IPS-15b (cell line): ENCODE measurements around the gene SH3RF3.

Source experiments
- H3K27me3 ChIP-seq: one replicate; pipeline ENCODE4 v1.6.1; 2013; ENCODE audit warnings: low read length; ENCODE audit not compliant: control insufficient read depth, insufficient read depth
- H3K36me3 ChIP-seq: one replicate; pipeline ENCODE4 v1.6.1; 2013; ENCODE audit warnings: low read length; ENCODE audit not compliant: control insufficient read depth, insufficient read depth
- H3K4me1 ChIP-seq: one replicate; pipeline ENCODE4 v1.6.1; 2013; ENCODE audit warnings: mild to moderate bottlenecking, low read length; ENCODE audit not compliant: control insufficient read depth, insufficient read depth
- H3K4me3 ChIP-seq: one replicate; pipeline ENCODE4 v1.5.1; 2013; ENCODE audit warnings: low read depth, low read length
- H3K9ac ChIP-seq: one replicate; pipeline ENCODE4 v1.6.1; 2013; ENCODE audit warnings: low read depth, mild to moderate bottlenecking, low read length
- H3K9me3 ChIP-seq: one replicate; pipeline ENCODE4 v1.6.1; 2013; ENCODE audit warnings: mild to moderate bottlenecking, low read length; ENCODE audit not compliant: control insufficient read depth, insufficient read depth

The SH3RF3 gene

GRCh38 chr2:109475531-109476210 lies 346.7 kb downstream of the SH3RF3 start:
- Histone ChIP-seq H3K36me3 (no peaks in the 10 kb centered on the region), H3K27me3 (no peaks in the 10 kb centered on the region), H3K4me1 (no peaks in the 10 kb centered on the region), H3K9me3 (no peaks in the 10 kb centered on the region), H3K4me3 (no peak overlapping the region), H3K9ac (no peak overlapping the region)

GRCh38 chr2:109476641-109477441 lies 347.8 kb downstream of the SH3RF3 start:
- H3K27me3 ChIP-seq: no peaks in the 10 kb centered on the region
- H3K4me3 ChIP-seq: no peak overlapping the region
- no peaks in the 10 kb centered on the region for H3K36me3 ChIP-seq
- no peaks in the 10 kb centered on the region for H3K4me1 ChIP-seq
- H3K9ac ChIP-seq: no peak overlapping the region
- H3K9me3 ChIP-seq: no peaks in the 10 kb centered on the region

GRCh38 chr2:109478906-109479493 lies 350.0 kb downstream of the SH3RF3 start:
- no peaks in the 10 kb centered on the region for H3K4me1 ChIP-seq
- no peak overlapping the region for H3K4me3 ChIP-seq
- H3K9me3 ChIP-seq: no peaks in the 10 kb centered on the region
- H3K9ac ChIP-seq: no peak overlapping the region
- H3K27me3 ChIP-seq: no peaks in the 10 kb centered on the region
- no peaks in the 10 kb centered on the region for H3K36me3 ChIP-seq

DNA sequence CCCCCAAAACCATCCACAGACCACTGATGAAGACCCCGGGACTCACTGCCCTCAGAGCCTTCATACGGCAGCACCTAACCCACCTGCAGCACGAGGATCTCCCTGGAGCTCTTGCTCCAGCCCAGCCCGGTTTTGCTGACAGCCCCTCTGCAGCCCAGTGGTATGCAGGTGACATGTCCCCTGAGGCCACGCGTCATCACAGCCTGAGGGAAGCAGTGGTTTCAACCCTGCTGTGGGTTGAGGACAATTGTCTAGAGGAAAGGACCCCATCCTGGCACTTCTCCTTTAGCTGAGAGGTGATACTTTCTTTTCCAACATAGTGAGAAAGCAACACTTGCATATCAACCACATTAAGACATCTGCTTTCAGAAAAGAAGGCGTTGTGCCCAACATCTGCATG lies 350.8 kb downstream of the SH3RF3 start:
- no peaks in the 10 kb centered on the region for H3K4me1 ChIP-seq
- H3K4me3 ChIP-seq: no peak overlapping the region
- no peaks in the 10 kb centered on the region for H3K9me3 ChIP-seq
- H3K27me3 ChIP-seq: no peaks in the 10 kb centered on the region
- H3K9ac ChIP-seq: no peak overlapping the region
- H3K36me3 ChIP-seq: no peaks in the 10 kb centered on the region

- Histone ChIP-seq H3K9me3 (no peaks in the 10 kb centered on the region), H3K27me3 (no peaks in the 10 kb centered on the region), H3K4me3 (no peak overlapping the region), H3K36me3 (no peaks in the 10 kb centered on the region), H3K4me1 (no peaks in the 10 kb centered on the region), H3K9ac (no peak overlapping the region)
These were observed 351.6 kb downstream of the SH3RF3 start for GRCh38 chr2:109480486-109481195.

- H3K27me3 ChIP-seq: no peaks in the 10 kb centered on the region
- H3K36me3 ChIP-seq: no peaks in the 10 kb centered on the region
- H3K4me1 ChIP-seq: no peaks in the 10 kb centered on the region
- H3K9me3 ChIP-seq: no peaks in the 10 kb centered on the region
- H3K4me3 ChIP-seq: no peak overlapping the region
- no peak overlapping the region for H3K9ac ChIP-seq
These were observed 352.2 kb downstream of the SH3RF3 start for GRCh38 chr2:109481196-109481555.

GRCh38 chr2:109481599-109481998 lies 352.6 kb downstream of the SH3RF3 start:
- no peaks in the 10 kb centered on the region for H3K36me3 ChIP-seq
- H3K27me3 ChIP-seq: no peaks in the 10 kb centered on the region
- no peaks in the 10 kb centered on the region for H3K9me3 ChIP-seq
- no peaks in the 10 kb centered on the region for H3K4me1 ChIP-seq
- H3K4me3 ChIP-seq: no peak overlapping the region
- H3K9ac ChIP-seq: no peak overlapping the region

DNA sequence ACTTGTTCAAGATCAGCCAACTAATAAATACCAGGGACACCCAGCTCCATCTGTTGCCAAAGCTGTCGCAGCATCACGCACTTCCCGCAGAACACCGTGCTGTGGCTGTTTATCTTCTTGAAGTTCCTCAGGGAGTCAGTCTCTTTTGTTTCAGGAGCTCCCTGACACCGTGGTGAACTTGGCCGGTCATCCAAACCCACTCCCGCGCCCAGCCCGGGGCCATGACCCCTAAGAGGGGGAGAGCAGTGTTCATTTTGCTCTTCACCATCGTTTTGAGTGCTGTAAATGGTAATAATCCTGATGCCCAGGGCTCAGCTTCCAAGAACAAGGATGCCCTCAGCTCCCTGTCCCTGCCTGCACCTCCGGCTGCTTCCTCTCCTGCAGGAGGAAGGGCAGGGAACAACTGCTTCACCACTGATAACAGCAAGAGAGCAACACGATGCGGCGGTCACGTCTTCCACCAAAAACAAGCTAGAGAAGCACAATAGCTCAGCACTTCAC lies 353.4 kb downstream of the SH3RF3 start:
- Histone ChIP-seq H3K4me1 (no peaks in the 10 kb centered on the region), H3K4me3 (no peak overlapping the region), H3K9me3 (no peaks in the 10 kb centered on the region), H3K36me3 (no peaks in the 10 kb centered on the region), H3K27me3 (no peaks in the 10 kb centered on the region), H3K9ac (no peak overlapping the region)

GRCh38 chr2:109486711-109487535 lies 357.9 kb downstream of the SH3RF3 start:
- Histone ChIP-seq H3K4me1 (no peaks in the 10 kb centered on the region), H3K9ac (no peak overlapping the region), H3K27me3 (no peaks in the 10 kb centered on the region), H3K36me3 (no peaks in the 10 kb centered on the region), H3K9me3 (no peaks in the 10 kb centered on the region), H3K4me3 (no peak overlapping the region)

GRCh38 chr2:109487536-109487869 lies 358.5 kb downstream of the SH3RF3 start:
- no peaks in the 10 kb centered on the region for H3K9me3 ChIP-seq
- H3K4me3 ChIP-seq: no peak overlapping the region
- no peaks in the 10 kb centered on the region for H3K36me3 ChIP-seq
- no peaks in the 10 kb centered on the region for H3K4me1 ChIP-seq
- H3K9ac ChIP-seq: no peak overlapping the region
- no peaks in the 10 kb centered on the region for H3K27me3 ChIP-seq
